ENCODE measurements around the gene ETFB. TPM values are rescaled to one million over a fixed set of nuclear protein-coding genes. Genes with fewer than 3 reads are reported as not detected.

The ETFB gene
- total RNA-seq, 1 donor from 2014 or later, result 43.7 TPM

DNA sequence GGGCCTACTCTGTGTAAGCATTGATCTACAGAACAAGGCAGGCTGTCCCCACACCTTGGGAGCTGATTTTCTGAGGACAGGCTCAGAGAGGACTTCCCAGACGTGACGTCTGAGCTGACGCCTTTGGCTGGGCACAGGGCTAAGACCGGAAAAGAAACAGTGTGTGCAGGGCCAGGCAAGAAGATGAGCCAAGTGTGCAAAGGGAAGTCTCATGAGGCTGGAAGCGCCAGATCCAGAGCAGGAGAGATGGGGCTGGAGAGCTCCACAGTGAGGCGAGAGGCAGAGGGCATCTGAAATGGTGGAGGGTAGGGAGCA lies 42.1 kb downstream of the ETFB start:
- H3K4me1 Mint-ChIP-seq (ENCODE audit: low read depth), result peaks cover 2% of the 10 kb centered on the region
- H3K36me3 Mint-ChIP-seq (ENCODE audit: low read depth), result no peaks in the 10 kb centered on the region
- DNase-seq (ENCODE audit: low spot score), result no peak
- peaks cover 19% of the 10 kb centered on the region for H3K27me3 Mint-ChIP-seq (ENCODE audit: low read depth)
- H3K27ac Mint-ChIP-seq (ENCODE audit: unreplicated experiment), result no peak overlapping the region
- H3K9me3 Mint-ChIP-seq (ENCODE audit: low read depth), result no peaks in the 10 kb centered on the region
- no peak overlapping the region for H3K4me3 Mint-ChIP-seq (ENCODE audit: unreplicated experiment)
- TF ChIP-seq, protein P1, sequence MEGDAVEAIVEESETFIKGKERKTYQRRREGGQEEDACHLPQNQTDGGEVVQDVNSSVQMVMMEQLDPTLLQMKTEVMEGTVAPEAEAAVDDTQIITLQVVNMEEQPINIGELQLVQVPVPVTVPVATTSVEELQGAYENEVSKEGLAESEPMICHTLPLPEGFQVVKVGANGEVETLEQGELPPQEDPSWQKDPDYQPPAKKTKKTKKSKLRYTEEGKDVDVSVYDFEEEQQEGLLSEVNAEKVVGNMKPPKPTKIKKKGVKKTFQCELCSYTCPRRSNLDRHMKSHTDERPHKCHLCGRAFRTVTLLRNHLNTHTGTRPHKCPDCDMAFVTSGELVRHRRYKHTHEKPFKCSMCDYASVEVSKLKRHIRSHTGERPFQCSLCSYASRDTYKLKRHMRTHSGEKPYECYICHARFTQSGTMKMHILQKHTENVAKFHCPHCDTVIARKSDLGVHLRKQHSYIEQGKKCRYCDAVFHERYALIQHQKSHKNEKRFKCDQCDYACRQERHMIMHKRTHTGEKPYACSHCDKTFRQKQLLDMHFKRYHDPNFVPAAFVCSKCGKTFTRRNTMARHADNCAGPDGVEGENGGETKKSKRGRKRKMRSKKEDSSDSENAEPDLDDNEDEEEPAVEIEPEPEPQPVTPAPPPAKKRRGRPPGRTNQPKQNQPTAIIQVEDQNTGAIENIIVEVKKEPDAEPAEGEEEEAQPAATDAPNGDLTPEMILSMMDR (IDR thresholded peaks at IDR 0.05), result no peak

DNA sequence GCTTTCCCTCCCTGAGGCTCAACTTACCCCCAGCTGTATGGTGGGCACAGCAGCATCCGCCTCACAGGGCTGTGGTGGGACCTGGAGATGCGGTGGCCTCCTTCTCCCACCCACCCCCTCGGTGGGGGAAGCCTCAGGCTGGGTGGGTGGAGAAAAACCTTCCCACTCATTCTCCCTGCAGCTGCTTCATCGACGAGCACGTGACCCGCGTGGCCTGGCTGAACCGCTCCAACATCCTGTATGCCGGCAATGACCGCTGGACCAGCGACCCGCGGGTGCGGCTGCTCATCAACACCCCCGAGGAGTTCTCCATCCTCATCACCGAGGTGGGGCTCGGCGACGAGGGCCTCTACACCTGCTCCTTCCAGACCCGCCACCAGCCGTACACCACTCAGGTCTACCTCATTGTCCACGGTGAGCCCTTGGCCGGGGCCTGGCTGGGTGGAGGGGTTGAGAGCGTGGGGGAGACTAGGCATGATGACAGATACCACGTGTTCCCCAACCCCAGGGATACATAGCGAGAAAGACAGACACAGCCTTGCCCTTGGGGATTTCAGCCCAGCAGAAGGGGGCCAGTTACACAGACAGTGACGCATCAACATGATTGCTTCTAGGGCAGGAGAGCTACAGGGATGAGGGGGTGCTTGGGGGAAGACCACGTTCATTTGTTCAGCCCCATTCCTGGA lies 42.6 kb downstream of the ETFB start:
- DNase-seq (ENCODE audit: low spot score), result no peak
- peaks cover 2% of the 10 kb centered on the region for H3K4me1 Mint-ChIP-seq (ENCODE audit: low read depth)
- no peak overlapping the region for H3K27ac Mint-ChIP-seq (ENCODE audit: unreplicated experiment)
- peaks cover 19% of the 10 kb centered on the region for H3K27me3 Mint-ChIP-seq (ENCODE audit: low read depth)
- H3K36me3 Mint-ChIP-seq (ENCODE audit: low read depth), result no peaks in the 10 kb centered on the region
- H3K4me3 Mint-ChIP-seq (ENCODE audit: unreplicated experiment), result no peak overlapping the region
- no peaks in the 10 kb centered on the region for H3K9me3 Mint-ChIP-seq (ENCODE audit: low read depth)
- TF ChIP-seq, protein P1 (IDR thresholded peaks at IDR 0.05), result no peak

DNA sequence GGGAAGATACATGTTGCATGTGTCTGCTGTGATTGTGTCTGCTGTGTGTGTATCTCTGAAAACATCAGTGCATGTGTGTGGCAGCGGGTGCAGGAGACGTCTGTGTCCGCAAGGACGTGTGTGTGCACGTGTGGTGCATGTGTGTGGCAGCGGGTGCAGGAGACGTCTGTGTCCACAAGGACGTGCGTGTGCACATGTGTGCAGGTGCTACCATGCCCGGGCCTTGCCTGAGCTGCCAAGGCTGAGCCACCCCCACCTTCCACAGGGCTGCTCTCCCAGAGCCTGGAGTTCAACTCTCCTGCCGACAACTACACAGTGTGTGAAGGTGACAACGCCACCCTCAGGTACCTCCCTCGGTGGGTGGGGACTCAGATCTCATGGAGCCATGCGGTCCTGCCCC lies 44.4 kb downstream of the ETFB start:
- DNase-seq (ENCODE audit: low spot score), result no peak
- H3K9me3 Mint-ChIP-seq (ENCODE audit: low read depth), result no peaks in the 10 kb centered on the region

DNA sequence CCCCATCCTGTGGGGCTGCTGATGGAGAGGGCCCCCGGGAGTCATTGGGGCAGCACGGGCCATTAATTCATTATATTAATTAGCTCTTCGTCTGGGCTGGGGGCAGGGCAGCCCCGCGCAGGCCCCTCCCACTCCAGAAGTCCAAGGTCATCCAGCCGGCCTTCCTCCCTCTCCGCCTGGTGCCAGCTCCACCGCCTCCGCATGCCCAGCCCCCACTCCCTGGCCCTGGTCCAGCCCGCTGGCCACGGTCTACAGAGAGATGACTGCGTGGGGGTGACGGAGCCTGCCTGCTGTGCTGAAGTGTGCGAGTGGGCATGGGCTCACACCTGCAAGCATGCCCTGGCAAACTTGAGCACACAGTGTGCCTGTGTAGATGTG lies 45.9 kb downstream of the ETFB start:
- TF ChIP-seq, protein P1 (IDR thresholded peaks at IDR 0.05), result no peak
- Mint-ChIP-seq H3K36me3 (ENCODE audit: low read depth) (no peaks in the 10 kb centered on the region), H3K4me1 (ENCODE audit: low read depth) (no peaks in the 10 kb centered on the region), H3K9me3 (ENCODE audit: low read depth) (peaks cover 3% of the 10 kb centered on the region), H3K27me3 (ENCODE audit: low read depth) (peaks cover 20% of the 10 kb centered on the region), H3K27ac (ENCODE audit: unreplicated experiment) (no peak overlapping the region), H3K4me3 (ENCODE audit: unreplicated experiment) (no peak overlapping the region)
- DNase-seq (ENCODE audit: low spot score), result no peak

More for the DNA sequence above, 44.4 kb downstream of the ETFB start:
- Mint-ChIP-seq H3K36me3 (ENCODE audit: low read depth) (no peaks in the 10 kb centered on the region), H3K4me1 (ENCODE audit: low read depth) (no peaks in the 10 kb centered on the region), H3K27me3 (ENCODE audit: low read depth) (peaks cover 18% of the 10 kb centered on the region), H3K27ac (ENCODE audit: unreplicated experiment) (no peak overlapping the region), H3K4me3 (ENCODE audit: unreplicated experiment) (no peak overlapping the region)
- TF ChIP-seq, protein P1 (IDR thresholded peaks at IDR 0.05), result no peak

DNA sequence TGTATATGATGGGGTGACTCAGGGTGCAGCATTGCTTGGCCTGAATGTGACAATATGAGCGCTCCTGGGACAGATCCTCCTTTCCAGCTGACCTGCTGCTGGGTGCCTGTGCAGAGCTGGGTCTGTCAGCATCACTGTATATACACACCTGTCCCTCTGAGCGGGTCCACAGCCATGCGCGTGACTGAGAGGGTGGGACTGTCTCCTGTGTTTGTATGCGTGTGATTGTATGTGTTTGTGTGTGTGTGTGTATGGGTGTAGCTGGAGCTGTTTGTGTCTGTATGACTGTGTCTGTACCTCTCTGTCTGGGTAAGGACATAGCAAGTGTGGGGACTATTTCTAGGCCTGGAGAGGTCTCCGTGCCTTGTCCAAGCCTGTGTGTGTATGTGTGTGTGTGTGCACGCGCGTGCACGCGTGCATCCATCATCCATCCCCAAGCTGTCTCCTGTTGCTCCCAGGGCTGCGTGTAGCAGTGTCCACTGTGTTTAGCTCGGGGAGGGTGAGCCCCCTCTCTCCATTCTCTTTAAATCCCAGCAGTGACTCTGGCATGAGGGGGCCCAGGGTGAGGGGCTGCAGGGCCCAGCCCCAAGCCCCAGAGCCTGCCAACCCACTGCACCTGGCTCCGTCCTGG lies 46.4 kb downstream of the ETFB start:
- peaks cover 20% of the 10 kb centered on the region for H3K27me3 Mint-ChIP-seq (ENCODE audit: low read depth)
- H3K27ac Mint-ChIP-seq (ENCODE audit: unreplicated experiment), result no peak overlapping the region
- H3K4me3 Mint-ChIP-seq (ENCODE audit: unreplicated experiment), result no peak overlapping the region
- H3K9me3 Mint-ChIP-seq (ENCODE audit: low read depth), result peaks cover 6% of the 10 kb centered on the region
- TF ChIP-seq, protein P1 (IDR thresholded peaks at IDR 0.05), result no peak
- no peaks in the 10 kb centered on the region for H3K36me3 Mint-ChIP-seq (ENCODE audit: low read depth)
- no peak for DNase-seq (ENCODE audit: low spot score)
- H3K4me1 Mint-ChIP-seq (ENCODE audit: low read depth), result no peaks in the 10 kb centered on the region
